NCI-H128 (cell line): Measurements from ENCODE around the gene SIGLEC8.
"Not testable (repeated sequence)": the region's sequence is repeated elsewhere in the genome, so short reads cannot be mapped to it uniquely, and the experiment has no call there.

Experiments used
- DNase-seq: peaks from one replicate; lab custom pipeline; 2025; ENCODE audit not compliant: unreplicated experiment; lab: John Stamatoyannopoulos, UW

The SIGLEC8 gene

GRCh38 chr19:51448011-51448410 lies 10.2 kb downstream of the SIGLEC8 start:
- no peak for DNase-seq

- not testable (repeated sequence) for DNase-seq
Observed at GRCh38 chr19:51447510-51447909, 10.7 kb downstream of the SIGLEC8 start.

- no peak for DNase-seq
Observed at GRCh38 chr19:51441410-51442390, 16.6 kb downstream of the SIGLEC8 start.

GRCh38 chr19:51440846-51441409 lies 17.3 kb downstream of the SIGLEC8 start:
- no peak for DNase-seq

GRCh38 chr19:51440052-51440451 lies 18.2 kb downstream of the SIGLEC8 start:
- DNase-seq, result no peak

GRCh38 chr19:51439021-51439465 lies 19.2 kb downstream of the SIGLEC8 start:
- no peak for DNase-seq

GRCh38 chr19:51434456-51434855 lies 23.8 kb downstream of the SIGLEC8 start:
- DNase-seq, result no peak

- DNase-seq, result no peak
Observed at GRCh38 chr19:51433043-51433442, 25.2 kb downstream of the SIGLEC8 start.

GRCh38 chr19:51431124-51431523 lies 27.1 kb downstream of the SIGLEC8 start:
- DNase-seq, result no peak

GRCh38 chr19:51430221-51430620 lies 28.0 kb downstream of the SIGLEC8 start:
- DNase-seq, result no peak

GRCh38 chr19:51427201-51427600 lies 31.1 kb downstream of the SIGLEC8 start:
- DNase-seq, result no peak

- no peak for DNase-seq
Observed at GRCh38 chr19:51422053-51422448, 36.2 kb downstream of the SIGLEC8 start.

- DNase-seq, result no peak
Observed at GRCh38 chr19:51421229-51422052, 36.8 kb downstream of the SIGLEC8 start.

GRCh38 chr19:51420511-51420910 lies 37.7 kb downstream of the SIGLEC8 start:
- DNase-seq, result not testable (repeated sequence)

- no peak for DNase-seq
Observed at GRCh38 chr19:51418707-51419106, 39.5 kb downstream of the SIGLEC8 start.

GRCh38 chr19:51417810-51418157 lies 40.5 kb downstream of the SIGLEC8 start:
- no peak for DNase-seq

- no peak for DNase-seq
Observed at GRCh38 chr19:51417107-51417809, 41.0 kb downstream of the SIGLEC8 start, which contains the start of gene SIGLEC10. Gene SIGLEC10 (minus strand): TSS chr19:51417642. CDS start chr19:51417581, 61 bp downstream.

- not testable (repeated sequence) for DNase-seq
Observed at GRCh38 chr19:51416422-51416821, 41.8 kb downstream of the SIGLEC8 start.

GRCh38 chr19:51415187-51415586 lies 43.1 kb downstream of the SIGLEC8 start:
- no peak for DNase-seq

- DNase-seq, result no peak
Observed at GRCh38 chr19:51410950-51411748, 47.1 kb downstream of the SIGLEC8 start.
